NCI-H2107 treated with DMSO at 0.1 percent for 48 hours (cell line): ENCODE measurements around the gene METAP2.
"Not testable (repeated sequence)": the region's sequence is repeated elsewhere in the genome, so short reads cannot be mapped to it uniquely, and the experiment has no call there.

Experiments
- DNase-seq: peaks from one replicate; lab custom pipeline; 2025; ENCODE audit not compliant: unreplicated experiment; lab: John Stamatoyannopoulos, UW

The METAP2 gene

GRCh38 chr12:95462081-95462480, 11.9 kb upstream of the METAP2 start:
- DNase-seq, result no peak

GRCh38 chr12:95462551-95462950, 11.4 kb upstream of the METAP2 start:
- no peak for DNase-seq

GRCh38 chr12:95463050-95463449, 10.9 kb upstream of the METAP2 start:
- DNase-seq, result no peak

- DNase-seq, result not testable (repeated sequence)
These were observed 10.2 kb upstream of the METAP2 start for GRCh38 chr12:95463776-95464175.

GRCh38 chr12:95465275-95465674, 8.7 kb upstream of the METAP2 start:
- DNase-seq, result no peak

GRCh38 chr12:95470300-95470699, 3.7 kb upstream of the METAP2 start:
- no peak for DNase-seq

- peak; percentile 46 for DNase-seq
These were observed 595 bp upstream of the METAP2 start for GRCh38 chr12:95473231-95473883.

- DNase-seq, result no peak
These were observed 657 bp downstream of the METAP2 start for GRCh38 chr12:95474660-95474958.

- DNase-seq, result no peak
These were observed 6.3 kb downstream of the METAP2 start for GRCh38 chr12:95480230-95480629.

- no peak for DNase-seq
These were observed 7.1 kb downstream of the METAP2 start for GRCh38 chr12:95481072-95481471.

- no peak for DNase-seq
These were observed 7.9 kb downstream of the METAP2 start for GRCh38 chr12:95481888-95482287.

- DNase-seq, result not testable (repeated sequence)
These were observed 8.6 kb downstream of the METAP2 start for GRCh38 chr12:95482564-95482963.

- no peak for DNase-seq
These were observed 10.6 kb downstream of the METAP2 start for GRCh38 chr12:95484524-95484923.

GRCh38 chr12:95487024-95487423, 13.1 kb downstream of the METAP2 start:
- DNase-seq, result no peak

- DNase-seq, result no peak
These were observed 18.5 kb downstream of the METAP2 start for GRCh38 chr12:95492462-95492861.

- DNase-seq, result no peak
These were observed 20.9 kb downstream of the METAP2 start for GRCh38 chr12:95494888-95495287.

- no peak for DNase-seq
These were observed 21.5 kb downstream of the METAP2 start for GRCh38 chr12:95495433-95495832.

GRCh38 chr12:95497031-95497430, 23.1 kb downstream of the METAP2 start:
- DNase-seq, result no peak

- DNase-seq, result no peak
These were observed 25.0 kb downstream of the METAP2 start for GRCh38 chr12:95498968-95499367.

GRCh38 chr12:95499772-95500171, 25.8 kb downstream of the METAP2 start:
- DNase-seq, result no peak

GRCh38 chr12:95504140-95504539, 30.2 kb downstream of the METAP2 start:
- DNase-seq, result no peak

- DNase-seq, result no peak
These were observed 31.1 kb downstream of the METAP2 start for GRCh38 chr12:95505039-95505438.

- DNase-seq, result no peak
These were observed 33.0 kb downstream of the METAP2 start for GRCh38 chr12:95506707-95507523.
